ENCODE measurements around the gene CACNB4.
"Not testable (repeated sequence)": the region's sequence is repeated elsewhere in the genome, so short reads cannot be mapped to it uniquely, and the experiment has no call there.

Gene CACNB4

GRCh38 chr2:151942540-151943205 lies 156.2 kb downstream of the CACNB4 start:
- DNase-seq (ENCODE audit: low spot score): not testable (repeated sequence)

GRCh38 chr2:151937966-151938365 lies 160.9 kb downstream of the CACNB4 start:
- no peak for DNase-seq (ENCODE audit: low spot score)

- DNase-seq (ENCODE audit: low spot score): no peak
Measured at GRCh38 chr2:151936626-151937025, 162.2 kb downstream of the CACNB4 start.

GRCh38 chr2:151933266-151933804 lies 165.5 kb downstream of the CACNB4 start:
- DNase-seq (ENCODE audit: low spot score): no peak

- no peak for DNase-seq (ENCODE audit: low spot score)
Measured at GRCh38 chr2:151931756-151932155, 167.1 kb downstream of the CACNB4 start.

- no peak for DNase-seq (ENCODE audit: low spot score)
Measured at GRCh38 chr2:151931030-151931611, 167.7 kb downstream of the CACNB4 start.

- no peak for DNase-seq (ENCODE audit: low spot score)
Measured at GRCh38 chr2:151930042-151930441, 168.8 kb downstream of the CACNB4 start.

GRCh38 chr2:151928380-151928779 lies 170.5 kb downstream of the CACNB4 start:
- no peak for DNase-seq (ENCODE audit: low spot score)

GRCh38 chr2:151927501-151928221 lies 171.2 kb downstream of the CACNB4 start:
- DNase-seq (ENCODE audit: low spot score): peak; percentile 76

GRCh38 chr2:151922845-151923666 lies 175.8 kb downstream of the CACNB4 start:
- DNase-seq (ENCODE audit: low spot score): no peak

GRCh38 chr2:151919786-151920185 lies 179.1 kb downstream of the CACNB4 start:
- DNase-seq (ENCODE audit: low spot score): no peak

GRCh38 chr2:151918308-151918707 lies 180.5 kb downstream of the CACNB4 start:
- DNase-seq (ENCODE audit: low spot score): no peak

GRCh38 chr2:151916632-151917031 lies 182.2 kb downstream of the CACNB4 start:
- DNase-seq (ENCODE audit: low spot score): no peak

GRCh38 chr2:151915629-151916025 lies 183.2 kb downstream of the CACNB4 start:
- not testable (repeated sequence) for DNase-seq (ENCODE audit: low spot score)

- DNase-seq (ENCODE audit: low spot score): no peak
Measured at GRCh38 chr2:151914989-151915628, 183.7 kb downstream of the CACNB4 start.

- no peak for DNase-seq (ENCODE audit: low spot score)
Measured at GRCh38 chr2:151908204-151908882, 190.5 kb downstream of the CACNB4 start.

GRCh38 chr2:151907286-151908203 lies 191.3 kb downstream of the CACNB4 start:
- no peak for DNase-seq (ENCODE audit: low spot score)

GRCh38 chr2:151906633-151906998 lies 192.2 kb downstream of the CACNB4 start:
- peak; percentile 69 for DNase-seq (ENCODE audit: low spot score)

GRCh38 chr2:151905963-151906632 lies 192.7 kb downstream of the CACNB4 start:
- no peak for DNase-seq (ENCODE audit: low spot score)
